Osteocyte (in vitro differentiated cells): ENCODE results near the gene GRAMD1C. TPM values are rescaled to one million over a fixed set of nuclear protein-coding genes. Genes with fewer than 3 reads are reported as not detected.
A peak's percentile ranks its signal among the peaks of the same experiment; 100 is the strongest.

ENCODE experiments used
- DNase-seq: peaks from one replicate; pipeline ENCODE4 v3.0.0; 2021; ENCODE audit warnings: mixed read lengths; ENCODE audit not compliant: unreplicated experiment; ENCODE audit errors: extremely low spot score
- H3K27ac Mint-ChIP-seq: one replicate; pipeline ENCODE4 v1.8.0; 2021; ENCODE audit warnings: mild to moderate bottlenecking, mixed read lengths; ENCODE audit not compliant: unreplicated experiment
- H3K27me3 Mint-ChIP-seq: one replicate; pipeline ENCODE4 v1.8.0; 2021; ENCODE audit warnings: mixed read lengths; ENCODE audit not compliant: unreplicated experiment
- H3K36me3 Mint-ChIP-seq: one replicate; pipeline ENCODE4 v1.8.0; 2021; ENCODE audit warnings: mixed read lengths; ENCODE audit not compliant: unreplicated experiment
- H3K4me1 Mint-ChIP-seq: one replicate; pipeline ENCODE4 v1.8.0; 2021; ENCODE audit warnings: mixed read lengths; ENCODE audit not compliant: unreplicated experiment
- H3K4me3 Mint-ChIP-seq: one replicate; pipeline ENCODE4 v1.8.0; 2021; ENCODE audit warnings: mild to moderate bottlenecking, moderate library complexity, mixed read lengths; ENCODE audit not compliant: unreplicated experiment
- H3K9me3 Mint-ChIP-seq: one replicate; pipeline ENCODE4 v1.8.0; 2021; ENCODE audit warnings: mixed read lengths; ENCODE audit not compliant: unreplicated experiment
- CTCF ChIP-seq: fragments of 200-600 bp; sonication (generic); IDR thresholded peaks from 2 replicates; pipeline ENCODE4 v1.5.0; 2021; ENCODE audit warnings: antibody characterized with exemption, mild to moderate bottlenecking, moderate library complexity
- total RNA-seq: library from RNA; stranded (reverse); gene quantifications from 2 replicates; pipeline ENCODE4 v1.2.1, GENCODE V29; 2021

GRAMD1C gene
- total RNA-seq, 1 donor from 2014 or later: 1.3 TPM

DNA sequence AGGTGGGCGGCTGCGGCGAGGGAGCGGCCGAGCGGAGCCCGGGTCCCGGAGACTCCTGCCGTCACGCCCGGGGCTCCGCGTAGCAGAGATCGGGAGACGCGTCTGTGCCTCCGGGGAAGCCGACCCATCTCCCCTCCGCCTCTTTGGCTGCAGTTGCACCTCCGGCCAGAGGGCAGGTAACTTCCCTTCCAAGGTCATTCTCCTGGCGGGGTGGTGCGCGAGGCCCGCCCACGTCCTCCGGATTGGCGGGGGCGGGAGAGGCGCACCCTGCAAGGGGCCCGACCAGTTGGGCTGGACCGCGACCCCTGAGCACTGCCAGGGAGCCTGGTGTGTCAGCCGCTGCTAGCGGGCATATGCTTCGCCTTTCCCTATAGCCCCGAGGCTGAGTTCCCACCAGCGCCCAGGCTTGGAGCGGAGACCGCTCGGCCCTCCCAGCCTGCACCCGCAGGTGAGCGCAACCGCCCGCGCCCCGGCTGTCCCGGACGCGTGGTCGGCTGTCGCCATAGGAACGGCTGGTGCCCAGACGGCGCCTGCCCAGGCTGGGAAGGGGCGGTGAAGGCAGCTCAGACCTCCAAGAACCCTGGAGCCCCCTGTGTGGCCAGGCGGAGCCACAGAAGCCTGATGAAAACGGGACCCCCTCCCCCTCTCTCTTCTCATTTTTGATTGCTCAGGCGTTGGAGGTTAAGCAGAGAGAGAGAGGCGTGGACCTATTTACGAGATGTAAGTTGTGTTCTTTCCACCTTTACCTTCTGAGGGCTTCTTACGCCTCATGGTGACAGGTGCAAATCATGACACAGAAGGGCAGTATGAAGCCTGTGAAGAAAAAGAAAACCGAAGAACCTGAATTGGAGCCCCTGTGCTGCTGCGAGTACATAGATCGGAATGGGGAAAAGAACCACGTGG lies 109.7 kb downstream of the GRAMD1C start:
- peak overlapping the region; percentile 60 for H3K4me3 Mint-ChIP-seq
- no peak for TF ChIP-seq CTCF
- no peak for DNase-seq
- no peaks in the 10 kb centered on the region for H3K9me3 Mint-ChIP-seq
- peaks cover 9% of the 10 kb centered on the region for H3K4me1 Mint-ChIP-seq
- H3K27me3 Mint-ChIP-seq: peaks cover 67% of the 10 kb centered on the region
- no peaks in the 10 kb centered on the region for H3K36me3 Mint-ChIP-seq
- H3K27ac Mint-ChIP-seq: no peak overlapping the region

DNA sequence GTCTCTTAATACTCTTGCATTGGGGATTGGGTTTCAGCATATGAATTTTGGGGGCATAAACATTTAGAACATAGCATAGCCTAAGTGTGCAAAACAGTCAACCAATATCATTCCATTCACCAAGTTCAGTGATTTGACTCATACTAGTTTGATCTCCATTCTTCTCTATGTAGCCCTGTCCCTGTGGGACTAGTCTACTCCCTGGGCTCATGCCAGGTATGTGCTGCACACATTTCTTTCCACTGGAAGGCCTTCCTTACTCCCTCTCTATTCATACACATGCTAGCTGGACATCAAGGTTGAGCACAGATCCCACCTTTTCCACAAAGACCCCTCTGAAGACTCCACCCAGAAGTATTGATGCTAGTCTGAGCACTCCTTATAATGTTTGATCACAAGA lies 114.3 kb downstream of the GRAMD1C start:
- Mint-ChIP-seq H3K27me3 (peaks cover 63% of the 10 kb centered on the region), H3K4me1 (peaks cover 5% of the 10 kb centered on the region), H3K4me3 (no peak overlapping the region), H3K36me3 (no peaks in the 10 kb centered on the region), H3K27ac (no peak overlapping the region), H3K9me3 (no peaks in the 10 kb centered on the region)
- TF ChIP-seq CTCF: no peak
- no peak for DNase-seq

DNA sequence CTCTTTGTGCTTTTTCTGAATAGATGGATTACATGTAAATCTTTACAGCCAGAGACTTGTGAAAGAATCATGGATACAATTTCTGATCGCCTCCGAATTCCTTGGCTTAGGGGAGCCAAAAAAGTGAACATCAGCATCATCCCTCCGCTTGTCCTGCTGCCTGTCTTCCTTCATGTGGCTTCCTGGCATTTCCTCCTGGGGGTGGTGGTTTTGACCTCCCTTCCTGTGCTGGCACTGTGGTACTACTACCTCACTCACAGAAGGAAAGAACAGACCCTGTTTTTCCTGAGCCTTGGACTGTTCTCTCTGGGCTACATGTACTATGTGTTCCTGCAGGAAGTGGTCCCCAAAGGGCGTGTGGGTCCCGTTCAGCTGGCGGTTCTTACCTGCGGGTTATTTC lies 115.1 kb downstream of the GRAMD1C start:
- Mint-ChIP-seq H3K4me1 (peaks cover 3% of the 10 kb centered on the region), H3K4me3 (no peak overlapping the region), H3K9me3 (no peaks in the 10 kb centered on the region), H3K27me3 (peaks cover 66% of the 10 kb centered on the region), H3K27ac (no peak overlapping the region), H3K36me3 (no peaks in the 10 kb centered on the region)
- no peak for DNase-seq
- TF ChIP-seq CTCF: no peak

- DNase-seq: no peak
- Mint-ChIP-seq H3K4me1 (no peaks in the 10 kb centered on the region), H3K36me3 (no peaks in the 10 kb centered on the region), H3K4me3 (no peak overlapping the region), H3K27ac (no peak overlapping the region), H3K27me3 (peaks cover 65% of the 10 kb centered on the region), H3K9me3 (no peaks in the 10 kb centered on the region)
- TF ChIP-seq CTCF: no peak
These were observed 115.6 kb downstream of the GRAMD1C start for GRCh38 chr3:113954091-113954685.

- Mint-ChIP-seq H3K36me3 (no peaks in the 10 kb centered on the region), H3K4me3 (no peak overlapping the region), H3K9me3 (peaks cover 3% of the 10 kb centered on the region), H3K4me1 (no peaks in the 10 kb centered on the region), H3K27ac (no peak overlapping the region), H3K27me3 (peaks cover 28% of the 10 kb centered on the region)
- DNase-seq: no peak
- no peak for TF ChIP-seq CTCF
These were observed 125.3 kb downstream of the GRAMD1C start for GRCh38 chr3:113963879-113964278.
